Dermis blood vessel endothelial cell (primary cell): ENCODE data around the gene STARD7. TPM values are rescaled to one million over a fixed set of nuclear protein-coding genes. Genes with fewer than 3 reads are reported as not detected.
"Not testable (repeated sequence)": the region's sequence is repeated elsewhere in the genome, so short reads cannot be mapped to it uniquely, and the experiment has no call there.

Experiments used
- DNase-seq: peaks from one replicate; pipeline ENCODE4 v3.0.0; 2010
- total RNA-seq: library from RNA; depleted of rRNA; stranded (reverse); fragments of >200 nt; gene quantifications from 2 replicates; pipeline ENCODE4 v1.2.3, GENCODE V29; 2014

The STARD7 gene, protein sequence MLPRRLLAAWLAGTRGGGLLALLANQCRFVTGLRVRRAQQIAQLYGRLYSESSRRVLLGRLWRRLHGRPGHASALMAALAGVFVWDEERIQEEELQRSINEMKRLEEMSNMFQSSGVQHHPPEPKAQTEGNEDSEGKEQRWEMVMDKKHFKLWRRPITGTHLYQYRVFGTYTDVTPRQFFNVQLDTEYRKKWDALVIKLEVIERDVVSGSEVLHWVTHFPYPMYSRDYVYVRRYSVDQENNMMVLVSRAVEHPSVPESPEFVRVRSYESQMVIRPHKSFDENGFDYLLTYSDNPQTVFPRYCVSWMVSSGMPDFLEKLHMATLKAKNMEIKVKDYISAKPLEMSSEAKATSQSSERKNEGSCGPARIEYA
- total RNA-seq = 284 and 301 TPM in 2 replicates

DNA sequence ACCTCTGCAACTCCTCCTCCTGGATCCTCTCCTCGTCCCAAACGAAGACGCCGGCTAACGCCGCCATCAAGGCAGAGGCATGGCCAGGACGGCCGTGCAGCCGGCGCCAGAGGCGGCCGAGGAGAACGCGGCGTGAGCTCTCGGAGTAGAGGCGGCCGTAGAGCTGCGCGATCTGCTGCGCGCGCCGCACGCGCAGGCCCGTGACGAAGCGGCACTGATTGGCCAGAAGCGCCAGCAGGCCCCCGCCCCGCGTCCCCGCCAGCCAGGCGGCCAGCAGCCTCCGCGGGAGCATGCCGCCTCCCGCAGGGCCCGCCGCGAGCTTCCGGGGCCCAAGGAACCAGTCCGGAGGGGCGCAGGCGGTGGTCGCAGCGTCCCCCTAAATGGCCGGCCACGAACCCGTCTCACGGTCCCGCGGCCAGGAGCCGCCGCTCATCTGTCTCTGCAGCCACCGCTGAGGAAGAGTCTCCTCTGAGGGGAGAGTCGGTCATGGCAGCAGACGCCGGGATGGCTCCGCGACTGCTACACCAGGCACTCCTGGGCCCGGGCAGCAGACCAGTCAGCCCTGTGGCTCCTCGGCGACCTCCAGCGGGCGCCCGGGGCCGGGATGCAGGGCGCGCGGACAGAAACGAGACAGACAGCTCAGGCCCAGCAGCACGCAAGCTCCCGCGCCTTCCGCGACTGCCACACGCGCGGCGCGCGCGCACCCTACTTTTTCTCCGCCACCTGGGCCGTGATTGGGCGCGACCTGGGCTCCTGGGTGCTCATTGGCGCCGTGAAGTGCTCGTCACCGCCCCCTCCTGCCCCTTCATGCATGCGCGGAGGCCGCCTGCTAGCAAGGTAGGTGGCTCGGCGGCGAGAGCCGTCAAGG is at the start of gene STARD7:
STARD7 (minus strand) TSS at position 685 of the 868 bp plus-strand sequence; CDS start at position 292, 393 bp downstream.
- DNase-seq = peak; percentile 99

DNA sequence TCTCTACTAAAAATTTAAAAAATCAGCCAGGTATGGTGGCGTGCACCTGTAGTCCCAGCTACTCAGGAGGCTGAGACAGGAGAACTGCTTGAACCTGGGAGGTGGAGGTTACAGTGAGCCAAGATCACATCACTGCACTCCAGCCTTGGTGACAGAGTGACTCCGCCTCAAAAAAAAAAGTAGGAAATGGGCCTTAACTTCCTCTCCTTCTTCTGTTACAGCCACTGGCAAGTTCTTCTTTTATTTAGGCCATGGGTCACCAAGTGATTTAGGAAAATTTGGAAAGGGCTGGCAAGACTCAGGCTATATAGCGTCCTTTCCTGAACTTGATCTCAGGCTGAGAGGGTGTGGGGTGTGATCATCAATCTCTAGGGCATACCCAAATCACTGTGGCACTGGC is 49.1 kb upstream of the STARD7 start:
- not testable (repeated sequence) for DNase-seq

DNA sequence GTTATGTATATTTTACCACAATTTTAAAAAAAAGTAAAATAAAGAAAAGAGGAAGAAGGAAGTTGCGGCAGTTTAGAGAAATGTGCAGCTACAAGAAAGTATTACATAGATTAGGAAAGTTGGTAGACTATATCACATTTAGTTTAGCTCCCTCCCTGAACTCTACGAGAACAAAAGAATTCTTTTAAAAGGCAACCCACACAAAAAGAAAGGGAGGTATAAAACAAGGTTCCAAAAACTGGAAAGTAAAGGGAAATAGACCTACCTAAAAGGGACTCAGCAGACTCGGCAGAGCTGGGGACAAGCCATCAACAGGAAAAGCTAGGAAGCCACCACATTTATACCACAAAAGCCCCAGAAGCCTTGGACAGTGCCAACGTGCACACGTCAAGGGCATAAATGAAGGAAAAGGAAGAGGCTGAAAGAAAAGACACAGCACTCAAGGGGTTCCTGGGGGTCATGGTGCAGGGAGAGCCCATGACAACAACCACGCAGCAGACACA is 48.0 kb upstream of the STARD7 start:
- DNase-seq = no peak

DNA sequence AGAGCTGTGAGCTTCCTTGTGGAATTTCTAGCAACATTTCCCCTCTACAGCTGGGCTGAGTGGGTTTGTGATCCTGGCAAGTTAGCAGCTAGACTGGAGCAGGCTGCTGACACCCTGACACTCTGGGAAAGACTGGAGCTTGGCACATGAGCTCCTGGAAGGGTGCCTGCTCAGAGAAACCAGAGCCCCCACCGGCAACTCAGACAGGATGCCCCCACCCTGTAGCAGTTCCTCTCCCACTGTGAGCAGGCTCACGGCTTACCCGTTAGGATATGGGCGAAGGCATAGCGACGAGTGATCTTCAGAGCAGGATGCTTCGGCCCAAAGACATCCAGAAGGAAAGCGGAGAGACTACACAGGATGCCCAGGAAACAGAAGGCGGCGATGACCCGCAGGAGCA is 45.9 kb upstream of the STARD7 start:
- DNase-seq = peak; percentile 81

DNA sequence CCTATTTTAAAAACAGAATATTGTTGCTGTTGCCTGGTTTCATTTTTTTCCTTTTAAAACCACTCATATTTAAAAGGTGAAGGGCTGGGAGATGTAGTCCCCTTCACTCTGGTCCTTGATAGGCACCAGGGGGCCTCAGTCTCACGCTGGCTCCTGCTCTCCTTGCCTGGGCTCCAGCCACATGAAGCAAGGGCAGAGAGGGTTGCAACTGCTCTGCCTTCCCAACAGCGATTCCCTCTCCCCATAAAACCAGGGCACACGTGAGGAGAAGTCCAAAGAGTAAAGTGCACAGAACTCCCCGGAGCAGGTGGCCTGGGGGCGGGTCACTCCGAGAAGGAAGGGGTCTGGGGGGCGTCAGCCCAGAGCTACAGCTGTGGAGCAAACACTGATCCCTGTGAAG is 44.4 kb upstream of the STARD7 start:
- no peak for DNase-seq

DNA sequence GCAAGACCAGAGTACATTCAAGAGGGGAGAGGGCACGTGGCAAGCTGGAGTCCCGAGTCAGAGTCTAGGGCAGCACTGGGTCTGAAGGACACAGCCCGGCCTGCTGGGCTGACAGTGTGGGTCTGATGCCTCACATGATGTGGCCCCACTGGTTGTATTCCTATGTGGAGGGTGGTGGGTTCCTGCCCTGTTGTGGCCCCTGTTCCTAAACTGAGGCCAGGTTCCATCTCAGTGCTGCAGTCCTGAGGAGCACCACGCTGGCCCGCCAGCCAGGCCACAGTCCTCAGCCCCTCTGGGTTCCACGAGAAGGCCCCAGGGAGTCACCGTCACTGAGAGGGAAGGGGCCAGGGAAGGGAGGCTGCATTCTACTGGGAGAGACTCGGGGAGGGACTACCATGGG is 43.9 kb upstream of the STARD7 start:
- no peak for DNase-seq

DNA sequence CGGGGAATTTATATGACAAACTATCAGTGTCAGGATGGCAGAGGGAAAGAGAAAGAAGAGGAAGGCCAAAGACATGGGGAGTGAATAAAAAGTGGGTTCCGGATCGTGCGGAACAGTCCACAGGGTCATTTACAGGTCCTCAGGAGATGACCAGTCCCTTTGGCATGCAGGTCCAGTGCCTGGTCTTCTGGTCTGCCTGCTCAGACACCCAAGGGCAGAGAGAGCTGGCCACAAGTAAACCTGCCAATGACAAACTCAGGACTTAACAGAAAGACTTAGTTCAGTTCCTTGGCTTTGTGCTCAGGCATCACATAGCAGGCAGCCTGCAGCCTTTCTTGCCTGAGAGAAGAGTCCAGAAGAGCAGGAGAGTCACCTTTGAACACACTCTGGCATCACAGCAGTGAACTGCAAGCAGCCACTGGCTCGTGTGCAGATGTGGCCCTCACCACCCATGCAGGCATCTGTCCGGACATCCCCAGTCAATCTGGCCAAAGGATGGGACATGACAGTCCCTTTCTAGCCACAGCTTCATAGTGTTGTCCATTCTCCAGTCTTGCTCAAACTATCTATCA is 43.2 kb upstream of the STARD7 start:
- peak; percentile 92 for DNase-seq

DNA sequence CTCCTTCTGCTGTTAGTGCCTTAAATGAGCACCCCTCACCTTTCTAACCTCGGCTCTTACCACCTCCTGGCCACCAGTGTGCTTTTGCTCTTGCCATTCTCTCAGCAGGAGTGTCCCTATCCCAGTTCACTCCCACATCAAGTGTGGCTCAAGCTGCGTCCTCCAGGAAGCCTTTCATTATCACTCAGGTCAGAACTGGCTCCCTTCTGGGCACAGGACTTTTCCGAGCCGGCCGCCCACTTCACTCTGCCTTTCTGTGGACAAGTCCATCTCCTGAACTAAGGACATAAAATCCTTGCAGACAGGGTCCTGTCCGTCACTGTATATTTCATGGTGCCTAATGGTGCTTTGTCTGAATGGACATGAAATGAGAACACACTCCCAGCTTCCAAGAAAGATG is 41.6 kb upstream of the STARD7 start:
- DNase-seq = no peak

DNA sequence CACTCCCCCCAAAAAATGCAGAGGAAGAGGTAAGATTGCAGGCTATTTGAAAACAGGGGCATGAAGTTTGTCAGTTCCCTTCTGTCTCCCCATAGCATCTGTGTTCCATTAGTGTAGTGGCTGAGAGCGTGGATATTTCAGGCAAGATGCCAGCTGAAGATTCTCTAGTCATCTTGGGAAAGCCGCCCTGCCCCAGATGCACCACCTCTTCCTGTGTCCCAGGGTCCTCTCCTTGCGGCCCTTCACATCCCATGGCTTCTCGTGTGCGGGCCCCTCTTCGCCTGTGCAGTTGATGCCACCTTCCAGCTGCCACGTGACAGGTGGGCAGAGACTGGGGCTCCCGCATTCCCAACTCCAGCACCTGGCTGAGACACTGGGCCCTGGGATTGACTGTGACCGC is 41.0 kb upstream of the STARD7 start:
- no peak for DNase-seq

DNA sequence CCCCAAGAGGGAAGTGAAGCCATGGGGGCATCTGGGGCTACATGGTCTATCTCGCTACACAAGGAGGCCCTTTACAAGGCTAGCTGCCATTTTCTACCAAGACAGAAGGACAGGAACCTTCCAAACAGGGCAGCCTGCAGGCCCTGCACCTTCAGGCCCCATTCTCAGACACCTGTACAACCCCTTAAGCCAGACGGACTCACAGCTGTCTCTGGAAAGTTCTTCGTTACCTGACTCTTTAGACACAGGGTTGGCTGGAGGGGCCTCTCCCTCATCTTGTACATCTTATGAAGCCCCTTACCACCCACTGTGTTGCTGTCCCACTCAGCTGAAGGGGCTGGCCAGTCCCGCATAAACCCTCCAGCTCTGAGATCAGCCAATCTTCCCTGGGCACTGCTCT is 40.0 kb upstream of the STARD7 start:
- DNase-seq = no peak

DNA sequence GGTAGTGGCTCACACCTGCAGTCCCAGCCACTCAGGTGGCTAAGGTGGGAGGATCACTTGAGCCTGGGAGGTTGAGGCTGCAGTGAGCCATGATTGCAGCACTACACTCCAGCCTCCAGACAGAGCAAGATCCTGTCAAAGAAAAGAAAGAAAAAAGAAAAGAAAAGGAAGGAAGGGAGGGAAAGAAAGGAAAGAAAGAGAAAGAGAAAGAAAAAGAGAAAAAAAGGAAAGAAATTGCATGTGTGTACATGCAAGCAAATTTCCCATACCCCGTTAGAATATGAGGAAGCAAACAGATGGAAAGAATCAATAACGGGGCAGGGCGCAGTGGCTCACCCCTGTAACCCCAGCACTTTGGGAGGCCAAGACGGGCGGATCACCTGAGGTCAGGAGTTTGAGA is 39.3 kb upstream of the STARD7 start:
- no peak for DNase-seq

DNA sequence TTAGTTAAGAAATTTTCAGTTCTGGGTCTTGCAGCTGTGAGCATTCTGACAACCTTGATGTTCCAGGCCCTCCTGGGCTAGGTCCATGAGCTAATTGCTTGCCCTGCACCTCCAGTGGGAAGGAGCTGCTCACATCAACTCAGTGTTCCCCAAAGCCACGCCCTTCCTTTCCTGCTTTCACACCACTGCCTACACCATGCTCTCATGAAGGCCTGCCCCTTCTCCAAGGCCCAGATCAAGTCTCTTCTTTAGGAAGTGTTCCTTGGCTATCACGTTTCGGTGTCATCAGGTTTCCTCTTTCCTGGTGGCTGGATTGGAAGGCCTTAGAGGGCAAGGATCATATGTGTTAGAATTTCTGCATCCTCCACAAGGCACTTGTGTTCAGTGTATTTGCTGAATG is 38.4 kb upstream of the STARD7 start:
- DNase-seq = peak; percentile 44

DNA sequence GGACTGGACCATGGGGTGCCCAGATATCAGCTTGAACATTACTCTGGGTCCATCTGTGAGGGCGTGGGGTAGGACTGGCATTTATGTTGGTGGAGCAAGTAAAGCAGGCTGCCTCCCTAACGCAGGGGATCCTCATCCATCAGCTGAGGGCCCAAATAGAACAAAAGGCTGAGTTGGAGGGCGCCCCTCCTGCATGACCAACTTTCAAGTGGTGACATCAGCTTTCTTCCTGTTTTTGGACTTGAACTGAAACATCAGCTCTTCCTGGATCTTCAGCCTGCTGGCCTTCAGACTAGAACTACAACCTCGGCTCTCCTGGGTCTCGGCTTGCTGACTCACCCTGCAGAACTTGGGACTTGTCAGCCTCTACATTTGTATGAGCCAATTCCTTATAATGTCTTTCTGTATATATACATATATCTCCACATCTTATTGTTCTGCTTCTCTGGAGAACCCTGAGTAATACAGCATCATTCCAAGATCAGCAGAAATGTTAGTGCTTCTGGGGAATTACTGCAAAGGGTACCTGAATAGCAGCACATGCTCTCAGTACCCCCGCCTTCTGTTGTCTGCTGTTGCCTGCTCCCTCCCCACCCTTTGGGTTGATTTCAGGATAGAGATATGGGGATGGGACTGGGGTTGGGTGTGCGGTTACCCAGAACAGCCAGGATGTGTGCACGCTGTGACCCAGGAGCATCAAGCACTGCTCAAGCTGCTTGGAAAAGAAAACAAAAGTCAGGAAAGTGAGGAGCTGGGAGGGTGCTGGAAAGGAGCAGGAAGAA is 37.2 kb upstream of the STARD7 start:
- DNase-seq = peak; percentile 91

DNA sequence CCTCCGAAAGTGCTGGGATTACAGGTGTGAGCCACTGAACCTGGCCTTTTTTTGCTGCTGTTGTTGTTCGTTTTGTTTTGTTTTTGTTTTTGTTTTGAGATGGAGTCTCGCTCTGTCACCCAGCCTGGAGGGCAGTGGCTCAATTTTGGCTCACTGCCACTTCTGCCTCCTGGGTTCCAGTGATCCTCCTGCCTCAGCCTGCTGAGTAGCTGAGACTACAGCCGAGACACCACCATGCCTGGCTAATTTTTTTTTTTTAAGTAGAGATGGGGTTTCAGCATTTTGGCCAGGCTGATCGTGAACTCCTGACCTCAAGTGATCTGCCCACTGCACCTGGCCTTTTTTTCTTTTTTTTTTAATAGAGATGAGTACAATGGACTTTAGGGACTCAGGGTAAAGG is 35.2 kb upstream of the STARD7 start:
- DNase-seq = no peak

DNA sequence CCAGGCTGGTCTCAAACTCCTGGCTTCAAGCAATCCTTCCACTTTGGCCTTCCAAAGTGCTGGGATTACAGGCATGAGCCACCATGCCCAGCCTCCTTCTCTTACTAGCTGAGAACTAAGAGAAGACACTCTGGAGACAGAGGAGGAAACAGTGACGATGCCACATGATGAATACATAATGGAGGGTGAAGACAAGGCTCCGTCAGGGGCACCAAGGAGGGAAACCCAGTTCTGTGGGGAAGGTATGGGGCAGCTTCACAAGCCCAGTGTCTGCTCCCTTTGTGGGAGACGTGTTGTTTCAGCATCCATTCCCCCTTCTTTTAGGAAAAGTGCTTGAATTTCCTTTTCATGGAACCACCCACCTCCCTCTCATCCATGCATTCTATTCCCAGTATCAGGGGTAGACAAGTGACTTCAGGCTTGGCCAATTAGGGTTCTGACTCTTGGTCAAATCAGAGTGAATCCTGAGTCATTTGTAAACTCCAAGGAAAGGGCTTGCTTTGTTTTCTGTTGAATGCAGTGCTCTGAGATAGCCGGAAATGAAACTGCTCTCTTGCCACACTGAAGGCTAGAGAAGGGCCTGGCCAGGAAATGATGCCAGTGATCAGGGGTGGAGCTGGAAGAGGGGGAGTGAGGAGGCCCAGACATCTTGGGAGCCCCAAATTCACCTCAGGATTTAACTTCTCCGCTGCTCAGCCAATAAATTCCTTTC is 33.4 kb upstream of the STARD7 start:
- peak; percentile 87 for DNase-seq

DNA sequence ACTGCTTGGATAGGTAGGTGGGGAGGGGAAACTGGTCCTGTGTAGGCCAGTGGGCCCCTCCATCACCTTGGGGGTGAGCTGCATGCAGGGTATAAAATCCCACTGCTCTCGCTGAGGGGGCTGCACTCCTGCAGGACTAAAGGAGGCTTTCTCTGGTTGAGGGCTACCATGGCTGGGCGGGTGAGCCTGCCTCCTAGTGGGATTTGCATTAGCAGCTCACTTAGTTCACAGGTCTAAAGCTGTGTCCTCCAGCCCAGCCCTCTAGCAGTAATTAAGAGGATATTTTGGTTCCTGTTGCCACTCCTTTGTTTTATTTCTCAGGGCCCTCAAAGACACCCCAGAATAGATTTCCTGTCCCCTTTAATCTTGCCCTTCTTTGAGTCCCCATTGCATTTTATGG is 32.6 kb upstream of the STARD7 start:
- no peak for DNase-seq

DNA sequence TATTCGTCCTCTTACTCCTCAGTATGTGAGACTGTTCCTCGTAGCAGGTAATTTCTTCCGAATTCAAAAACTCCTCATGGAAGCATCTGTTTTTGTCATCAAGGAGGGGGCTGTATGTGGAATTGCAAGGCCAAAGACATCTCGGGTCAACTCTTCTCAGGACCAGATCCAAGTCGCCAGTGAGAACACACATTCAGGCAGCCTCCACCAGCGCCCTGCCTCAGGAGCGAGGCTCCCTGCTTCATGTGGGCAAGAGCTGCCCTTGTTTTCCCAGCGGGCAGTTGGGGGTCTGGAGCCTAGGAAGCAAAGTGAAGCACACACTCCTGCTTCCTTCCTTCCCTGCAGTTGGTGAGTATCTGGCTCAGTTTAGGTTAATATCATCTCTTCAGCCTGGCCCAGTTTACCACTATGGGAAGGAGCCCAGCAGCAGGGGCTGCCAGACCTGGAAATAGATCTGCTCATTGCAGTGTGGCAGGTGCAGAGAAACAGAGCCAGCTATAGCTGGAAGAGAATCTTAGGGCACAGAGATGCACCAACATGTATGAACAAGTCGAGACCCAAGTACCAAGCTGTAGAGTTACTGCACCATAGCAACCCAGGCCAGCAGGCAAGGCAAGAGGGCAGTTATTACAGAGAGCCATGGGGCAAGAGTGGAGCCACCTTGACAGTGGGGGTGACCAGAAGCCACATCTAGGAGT is 31.9 kb upstream of the STARD7 start:
- DNase-seq = no peak

DNA sequence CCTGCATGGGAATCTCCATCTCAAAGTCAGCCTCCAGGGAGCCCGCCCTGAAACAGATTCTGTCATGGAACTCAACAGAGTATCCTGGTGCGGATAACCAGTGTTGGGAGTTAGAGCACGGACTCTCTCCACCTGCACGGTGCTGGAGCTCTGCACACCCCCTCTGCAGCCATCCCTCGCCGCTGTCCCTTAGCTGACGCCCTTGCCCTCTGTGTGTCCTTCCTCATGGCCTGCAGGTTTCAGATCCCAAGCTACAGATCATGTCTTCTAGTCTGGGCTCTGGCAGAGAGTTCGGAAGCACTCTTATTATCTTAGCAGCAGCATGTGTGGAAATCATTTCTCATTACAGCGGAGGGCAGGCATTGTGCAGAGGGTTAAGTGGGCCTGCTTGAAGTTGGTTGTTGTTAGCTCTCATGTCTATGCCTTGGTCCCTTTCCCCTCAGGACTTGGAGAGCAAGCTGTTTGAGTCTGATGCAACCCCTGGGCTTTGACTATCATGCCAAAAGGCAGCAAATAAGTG is 31.2 kb upstream of the STARD7 start:
- no peak for DNase-seq

DNA sequence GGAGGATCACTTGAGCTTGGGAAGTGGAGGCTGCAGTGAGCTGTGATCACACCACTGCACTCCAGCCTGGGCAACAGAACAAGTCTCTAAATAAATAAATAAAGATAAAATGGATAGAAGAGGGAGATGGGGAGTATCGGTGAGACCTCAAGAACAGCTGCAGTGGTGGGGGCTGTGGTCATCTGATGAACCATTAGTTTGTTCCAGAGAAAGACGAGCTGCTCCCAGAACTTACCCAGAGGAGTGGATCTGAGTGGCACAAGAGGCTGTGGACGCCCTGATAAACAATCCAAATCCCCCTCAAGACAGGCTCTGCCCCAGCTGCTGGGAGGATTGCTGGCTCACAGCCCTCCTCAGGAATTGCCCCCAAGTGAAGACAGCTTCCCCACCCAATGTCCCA is 30.5 kb upstream of the STARD7 start:
- no peak for DNase-seq

DNA sequence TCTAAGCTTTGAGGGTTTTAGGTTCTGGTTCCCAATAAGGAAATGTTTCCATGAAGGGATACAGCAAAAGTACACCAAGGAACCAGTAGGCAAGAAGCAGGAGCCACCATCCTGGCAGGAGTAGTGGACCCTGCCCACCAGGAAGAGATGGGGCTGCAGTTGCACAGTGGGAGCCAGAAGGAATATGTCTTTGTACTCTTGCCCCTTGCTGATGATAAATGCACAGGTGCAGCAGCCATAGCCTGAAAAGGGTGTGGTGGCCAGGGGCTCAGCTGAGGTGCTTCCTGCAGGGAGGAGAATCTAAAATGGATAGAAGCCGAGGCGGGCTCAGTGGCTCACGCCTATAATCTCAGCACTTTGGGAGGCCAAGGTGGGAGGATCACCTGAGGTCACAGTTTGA is 29.6 kb upstream of the STARD7 start:
- DNase-seq = no peak

DNA sequence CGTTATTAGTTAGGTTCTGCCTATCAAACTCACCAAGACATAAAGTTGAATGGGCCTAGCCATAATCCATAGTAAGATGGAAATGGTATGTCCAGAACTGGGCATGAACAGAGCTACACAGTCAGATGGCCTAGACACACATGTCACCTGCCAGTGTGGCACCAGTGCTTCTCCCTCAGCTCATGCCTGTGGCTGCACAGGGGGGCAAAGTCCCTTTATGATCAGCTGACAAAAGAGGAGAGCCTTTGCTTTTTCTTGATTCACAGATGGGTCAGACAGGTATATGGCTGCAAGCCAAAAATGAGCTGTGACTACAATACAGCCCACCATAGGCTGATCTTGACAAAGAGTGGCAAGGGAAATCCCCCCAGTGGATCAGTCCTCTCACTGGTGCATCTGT is 28.3 kb upstream of the STARD7 start:
- no peak for DNase-seq
